Medulla oblongata (tissue), 1 donor: ENCODE measurements around the gene PPT2.

Experiments
- DNase-seq: peaks from one replicate; pipeline ENCODE4 v3.0.0-alpha.2; 2015; ENCODE audit errors: extremely low spot score

Gene PPT2

DNA sequence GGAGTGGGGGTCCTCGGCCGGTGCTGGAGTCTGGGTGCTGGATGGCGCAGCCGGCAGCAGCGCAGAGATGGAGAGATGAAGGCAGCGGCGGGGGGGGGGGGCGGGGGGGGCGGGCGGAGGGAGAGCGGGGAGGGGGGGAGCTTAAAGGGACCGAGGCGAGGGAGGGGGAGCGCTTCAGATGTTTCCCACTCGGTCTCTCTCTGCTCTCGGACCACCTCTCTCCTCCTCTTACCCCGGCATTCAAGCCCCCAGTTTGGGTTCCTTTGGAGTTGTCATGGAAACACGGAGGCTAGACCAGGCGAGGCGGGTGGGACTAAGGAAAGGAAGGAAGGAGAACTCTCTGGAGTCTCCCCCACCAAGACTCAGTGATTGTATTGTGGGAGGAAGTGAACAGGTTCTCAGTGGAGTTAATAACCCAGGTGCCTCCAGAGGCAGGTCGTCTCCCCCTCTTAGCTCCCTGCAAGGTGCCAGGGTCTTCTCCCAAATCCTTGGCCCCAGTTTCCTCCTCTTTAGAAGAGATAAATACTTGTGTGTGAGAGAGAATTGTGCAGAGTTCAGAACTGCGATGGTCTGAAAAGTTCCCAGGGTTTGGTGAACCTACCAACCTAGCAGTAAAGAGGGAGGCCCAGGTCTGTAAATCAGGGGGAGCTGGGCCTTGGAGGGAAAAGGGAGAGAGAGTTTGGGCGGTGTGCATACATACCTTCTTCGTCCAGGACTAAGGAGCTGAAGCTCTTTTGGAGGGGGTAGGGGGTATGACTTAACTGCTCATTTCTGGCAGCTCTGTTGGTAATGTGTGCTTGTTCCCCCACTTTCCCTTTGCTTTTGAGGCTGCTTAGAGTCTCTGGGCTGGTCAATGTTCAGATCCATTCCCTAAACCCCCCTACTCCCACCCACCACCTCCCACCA lies 1.8 kb upstream of the PPT2 start, which contains the start of gene PRRT1:
TSS of gene PRRT1 (minus strand) at position 77 of the 906 bp plus-strand sequence. CDS start 112 bp downstream, outside the sequence.
- DNase-seq: peak; percentile 40

DNA sequence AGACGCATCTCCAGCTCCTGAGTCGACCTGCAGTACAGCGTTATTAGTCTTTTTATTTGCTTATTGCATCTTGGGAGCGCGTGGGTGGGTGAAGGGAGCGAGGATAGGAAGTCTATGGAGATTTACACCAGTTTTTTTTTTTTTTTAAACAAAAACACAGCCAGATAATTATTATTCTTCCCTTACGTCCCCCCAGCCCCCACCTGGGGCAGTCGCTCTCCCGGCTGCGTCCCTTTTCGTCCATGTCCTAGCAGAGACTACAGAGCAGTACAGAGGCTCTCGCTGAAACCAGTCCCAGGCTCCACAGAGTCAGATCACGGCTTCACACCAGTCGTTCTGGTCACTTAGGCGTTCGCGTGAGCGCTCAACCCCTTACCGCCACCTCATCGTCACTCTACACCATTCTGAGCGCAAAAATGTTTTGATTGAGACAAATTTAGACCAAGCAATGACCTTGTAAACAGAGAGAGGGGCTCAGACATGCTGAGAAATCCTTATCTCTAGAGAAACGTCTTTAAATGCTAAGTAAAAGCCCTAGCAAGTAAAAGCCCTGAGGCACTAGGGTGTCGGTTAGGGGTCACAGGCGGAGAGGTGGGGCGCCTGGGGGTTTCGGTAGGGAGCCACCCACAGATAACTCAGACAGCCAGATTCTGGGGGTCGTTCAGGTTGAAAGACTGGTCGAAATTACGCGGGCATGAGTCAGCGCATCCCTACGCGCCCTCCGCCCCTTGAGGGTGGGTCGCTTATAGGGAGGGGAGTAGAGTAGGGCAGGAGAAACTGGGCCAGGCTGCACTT lies 975 bp upstream of the PPT2 start:
- DNase-seq: peak; percentile 48

DNA sequence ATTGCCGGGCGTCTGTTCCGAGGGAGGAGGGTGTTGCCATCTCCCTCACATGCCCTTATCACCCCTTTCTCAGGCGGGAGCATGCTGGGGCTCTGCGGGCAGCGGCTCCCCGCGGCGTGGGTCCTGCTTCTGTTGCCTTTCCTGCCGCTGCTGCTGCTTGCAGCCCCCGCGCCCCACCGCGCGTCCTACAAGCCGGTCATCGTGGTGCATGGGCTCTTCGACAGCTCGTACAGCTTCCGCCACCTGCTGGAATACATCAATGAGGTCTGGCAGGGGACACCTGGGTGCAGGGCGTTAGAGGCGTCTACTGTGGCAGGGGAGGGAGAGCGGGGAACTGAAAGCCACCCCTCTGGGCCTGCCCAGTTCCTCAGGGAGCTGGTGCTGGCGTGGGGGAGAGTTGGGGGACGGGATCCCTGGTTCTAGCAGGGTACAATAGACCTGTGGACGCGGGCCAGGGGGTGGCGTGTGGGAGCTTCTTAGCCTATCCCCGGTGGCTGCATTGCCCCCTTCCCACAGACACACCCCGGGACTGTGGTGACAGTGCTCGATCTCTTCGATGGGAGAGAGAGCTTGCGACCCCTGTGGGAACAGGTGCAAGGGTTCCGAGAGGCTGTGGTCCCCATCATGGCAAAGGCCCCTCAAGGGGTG lies 697 bp downstream of the PPT2 start:
- peak; percentile 71 for DNase-seq

DNA sequence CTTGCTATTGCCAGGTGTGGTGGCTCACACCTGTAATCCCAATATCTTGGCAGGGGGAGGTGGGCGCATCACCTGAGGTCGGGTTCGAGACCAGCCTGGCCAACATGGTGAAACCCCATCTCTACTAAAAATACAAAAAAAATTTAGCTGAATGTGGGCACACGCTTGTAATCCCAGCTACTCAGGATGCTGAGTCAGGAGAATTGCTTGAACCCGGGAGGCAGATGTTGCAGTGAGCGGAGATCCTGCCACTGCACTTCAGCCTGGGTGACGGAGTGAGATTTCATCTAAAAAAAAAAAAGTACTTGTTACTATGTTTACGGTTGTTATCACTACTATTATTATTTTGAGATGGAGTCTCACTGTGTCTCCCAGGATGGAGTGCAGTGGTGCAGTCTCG lies 3.0 kb downstream of the PPT2 start:
- DNase-seq: no peak

DNA sequence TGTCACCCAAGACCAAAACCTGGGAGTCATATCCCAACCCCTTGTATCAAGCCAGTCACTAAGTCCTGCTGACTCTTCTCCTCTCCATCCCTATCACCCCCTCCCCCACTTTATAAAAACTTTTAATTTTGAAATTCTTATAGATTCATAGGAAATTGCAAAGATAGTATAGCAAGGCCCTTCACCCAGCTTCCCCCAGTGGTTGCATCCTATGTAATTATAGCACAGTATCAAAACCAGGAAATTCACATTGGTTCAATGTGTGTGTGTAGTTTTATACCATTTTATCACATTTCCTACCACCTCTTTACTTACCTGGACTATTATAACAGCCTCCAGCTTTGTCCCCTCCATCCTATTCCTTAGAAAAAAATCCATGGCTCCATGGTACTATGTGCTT lies 4.1 kb downstream of the PPT2 start:
- no peak for DNase-seq

DNA sequence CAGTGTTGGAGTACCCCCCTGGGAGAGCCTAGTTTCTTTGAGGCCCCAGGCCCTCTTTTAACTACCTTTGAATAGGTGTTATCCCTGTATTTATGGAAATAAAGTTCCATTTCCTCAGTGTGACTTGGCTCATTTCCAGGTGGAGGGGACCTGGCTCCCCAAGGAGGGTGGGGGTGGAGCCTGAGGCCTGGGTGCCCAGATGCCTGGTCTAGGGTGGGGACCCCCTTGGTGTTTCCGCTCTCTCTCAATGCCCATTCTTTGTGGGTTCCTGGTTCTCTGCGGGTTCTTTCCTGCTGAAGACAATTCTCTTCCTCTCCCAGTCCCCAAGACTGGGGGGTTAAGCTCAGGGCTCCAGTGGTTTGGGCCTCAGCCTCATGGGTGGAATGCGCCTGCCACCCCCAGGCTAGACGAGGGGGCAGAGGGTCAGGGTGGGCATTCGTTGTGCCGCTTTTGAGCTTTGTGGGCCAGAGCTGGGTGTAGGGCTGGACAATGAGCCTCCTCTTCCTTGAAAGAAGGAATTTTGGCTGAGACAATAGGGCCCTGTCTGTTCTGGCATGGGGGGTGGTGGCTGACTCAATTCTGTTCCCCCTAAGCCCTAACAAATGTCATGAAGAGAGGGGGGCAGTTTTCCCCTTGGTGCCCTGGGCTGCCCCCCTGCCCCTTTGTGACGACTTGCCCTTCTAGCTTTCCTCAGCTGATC lies 9.8 kb downstream of the PPT2 start:
- DNase-seq: peak; percentile 28

DNA sequence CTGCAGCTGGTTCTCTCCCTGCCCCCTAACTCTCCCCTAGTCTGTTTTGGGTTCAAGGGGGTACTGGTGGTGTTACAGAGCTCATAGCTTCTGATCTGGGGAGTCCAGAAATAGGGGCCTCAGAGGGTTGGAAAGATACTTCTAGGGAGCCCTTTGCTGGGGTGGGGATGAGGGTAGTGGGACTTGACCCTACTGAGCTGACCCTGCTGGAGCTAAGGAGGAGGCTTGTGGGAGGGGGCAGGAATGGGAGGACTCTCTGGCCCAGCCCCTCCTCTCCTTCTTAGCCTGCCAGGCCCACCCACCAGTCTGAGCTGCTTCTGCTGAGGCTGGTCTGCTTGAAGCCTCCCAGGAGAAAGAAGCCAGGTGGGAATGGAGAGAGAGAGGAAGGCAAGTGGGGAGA lies 10.4 kb downstream of the PPT2 start, which contains the start of gene EGFL8:
TSS of gene EGFL8 (plus strand) at position 301 of the 400 bp plus-strand sequence. CDS start 1,571 bp downstream, outside the sequence.
- no peak for DNase-seq

DNA sequence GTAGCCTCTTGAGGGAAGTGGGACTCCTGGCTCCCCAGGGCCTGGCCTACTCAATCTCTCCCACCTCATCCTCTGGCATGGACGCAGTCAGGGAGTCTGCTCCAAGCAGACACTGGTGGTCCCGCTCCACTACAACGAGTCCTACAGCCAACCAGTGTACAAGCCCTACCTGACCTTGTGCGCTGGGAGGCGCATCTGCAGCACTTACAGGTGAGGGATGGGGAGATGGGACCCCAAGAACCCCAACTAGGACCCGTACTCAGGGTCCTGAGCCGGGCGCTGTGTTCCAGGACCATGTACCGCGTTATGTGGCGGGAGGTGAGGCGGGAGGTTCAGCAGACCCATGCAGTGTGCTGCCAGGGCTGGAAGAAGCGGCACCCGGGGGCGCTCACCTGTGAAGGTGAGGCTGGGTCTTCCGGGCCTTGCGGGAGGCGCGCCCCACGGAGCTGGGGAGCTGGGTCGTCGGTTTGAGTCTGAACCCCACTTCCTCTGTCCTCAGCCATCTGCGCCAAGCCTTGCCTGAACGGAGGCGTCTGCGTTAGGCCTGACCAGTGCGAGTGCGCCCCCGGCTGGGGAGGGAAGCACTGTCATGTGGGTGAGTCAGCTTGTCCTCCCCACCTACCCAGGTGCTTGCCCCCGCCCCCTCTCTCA lies 12.6 kb downstream of the PPT2 start:
- no peak for DNase-seq

DNA sequence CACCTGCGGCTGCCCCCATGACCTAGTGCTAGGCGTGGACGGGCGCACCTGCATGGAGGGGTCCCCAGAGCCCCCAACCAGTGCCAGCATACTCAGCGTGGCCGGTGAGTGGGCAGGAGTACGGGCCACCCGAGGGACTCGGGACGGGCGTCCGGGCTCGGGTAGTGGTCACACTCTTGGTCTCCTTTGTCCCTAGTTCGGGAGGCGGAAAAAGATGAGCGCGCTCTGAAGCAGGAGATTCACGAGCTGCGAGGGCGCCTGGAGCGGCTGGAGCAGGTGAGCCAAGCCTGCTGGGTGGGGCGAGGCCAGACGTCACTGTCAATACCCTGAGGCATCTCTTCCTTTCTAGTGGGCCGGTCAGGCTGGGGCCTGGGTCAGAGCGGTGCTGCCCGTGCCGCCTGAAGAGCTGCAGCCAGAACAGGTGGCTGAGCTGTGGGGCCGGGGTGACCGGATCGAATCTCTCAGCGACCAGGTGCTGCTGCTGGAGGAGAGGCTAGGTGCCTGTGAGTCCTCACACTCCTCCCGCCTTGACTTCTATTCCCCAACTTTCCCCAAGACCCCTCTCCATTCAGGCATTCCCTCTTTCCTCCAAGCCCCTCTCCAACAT lies 13.3 kb downstream of the PPT2 start:
- no peak for DNase-seq

DNA sequence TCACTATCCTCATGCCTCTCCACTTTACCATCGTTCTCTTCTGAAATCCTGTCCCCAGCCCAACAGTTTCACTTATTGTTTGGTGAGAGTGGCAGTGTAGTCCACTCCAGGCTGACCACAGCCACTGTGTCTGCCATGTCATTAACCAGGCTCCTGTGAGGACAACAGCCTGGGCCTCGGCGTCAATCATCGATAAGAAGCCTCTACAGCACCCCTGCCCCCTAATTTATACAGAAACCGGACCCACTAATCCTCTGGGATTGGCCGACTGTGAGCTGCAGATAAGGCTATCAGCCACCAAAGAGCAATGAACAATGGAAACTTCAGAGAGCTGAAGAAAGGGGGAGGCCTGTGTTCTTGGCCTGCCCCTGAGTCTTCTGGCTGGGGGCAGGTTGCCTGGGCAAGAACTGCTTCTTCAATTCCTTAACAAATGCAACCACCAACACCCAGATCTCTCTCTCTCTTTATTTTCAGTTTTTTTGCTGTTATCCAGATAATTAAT lies 13.9 kb downstream of the PPT2 start:
- no peak for DNase-seq

DNA sequence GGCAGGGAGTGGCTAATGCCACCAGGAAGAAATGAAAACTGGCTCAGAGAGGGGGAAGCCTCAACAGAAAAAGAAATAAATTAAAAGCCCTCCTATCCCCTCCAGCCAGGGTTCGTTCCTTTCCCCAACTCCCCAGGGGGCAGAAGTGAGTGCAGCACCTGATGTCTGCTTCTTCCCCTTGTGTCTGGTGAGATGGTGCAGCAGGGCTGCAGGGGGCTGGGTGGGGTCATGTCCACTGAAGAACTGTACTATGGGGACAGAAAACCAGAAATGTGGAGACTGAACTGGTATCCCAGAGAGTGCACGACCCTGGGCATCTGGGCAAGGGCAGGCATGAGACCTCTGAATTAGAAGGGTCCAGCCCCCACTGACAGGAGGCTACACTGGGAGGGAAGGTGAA lies 14.4 kb downstream of the PPT2 start:
- no peak for DNase-seq

DNA sequence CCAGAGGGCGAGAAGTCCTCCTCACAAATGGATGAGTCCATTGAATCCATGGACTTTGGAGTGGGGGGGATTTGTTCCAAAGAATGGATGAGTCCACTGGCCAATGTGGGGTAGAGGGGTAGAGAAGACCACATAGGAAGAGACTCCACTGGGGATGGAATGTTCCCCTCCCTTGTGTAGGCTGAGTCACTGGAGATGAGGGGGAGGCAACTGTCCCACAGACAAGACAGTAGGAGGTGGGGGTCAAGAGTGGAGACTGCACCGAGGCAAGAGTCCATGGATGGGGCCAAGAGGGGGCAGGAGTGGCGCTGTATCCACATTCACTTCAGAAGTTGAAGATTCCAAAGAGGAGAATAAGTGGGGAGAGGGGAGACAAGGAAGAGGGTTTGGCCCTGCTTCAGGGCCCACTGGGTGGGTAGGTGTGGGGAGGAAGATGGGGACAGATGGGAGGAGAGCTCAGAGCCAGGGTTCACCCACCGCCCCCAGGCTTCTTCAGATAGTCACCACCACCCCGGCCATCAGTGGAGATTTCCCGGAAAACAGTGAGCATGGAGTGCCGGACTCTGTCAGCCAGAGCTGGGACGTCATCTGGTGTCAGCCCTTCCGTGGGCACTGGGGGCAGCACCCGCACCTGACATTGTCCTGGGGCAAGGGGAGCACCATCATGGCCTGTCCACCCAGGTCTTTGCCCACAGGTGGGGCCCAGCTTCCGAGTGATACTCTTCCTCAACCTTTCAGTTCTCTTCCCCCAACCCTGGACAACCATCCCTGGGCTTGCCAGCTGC lies 15.1 kb downstream of the PPT2 start:
- no peak for DNase-seq

DNA sequence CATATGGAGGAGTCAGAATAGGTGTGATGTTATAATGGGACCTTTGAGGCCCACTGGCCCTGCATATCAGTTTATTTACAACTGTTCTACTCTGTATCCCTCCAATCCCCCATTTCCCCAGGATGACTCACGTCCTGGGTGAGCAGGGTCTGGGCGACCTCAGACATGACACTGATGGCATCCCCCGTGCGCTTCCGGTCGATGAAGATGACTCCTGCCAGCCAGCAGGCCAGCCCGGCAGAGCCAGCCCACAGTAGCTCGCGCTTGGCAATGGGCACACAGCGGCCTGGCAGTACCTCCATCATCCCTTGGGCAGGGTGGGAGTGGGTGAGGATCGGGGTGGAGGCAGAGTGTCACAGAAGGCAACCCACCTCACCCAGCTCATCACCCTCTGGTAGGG lies 16.4 kb downstream of the PPT2 start:
- DNase-seq: no peak

DNA sequence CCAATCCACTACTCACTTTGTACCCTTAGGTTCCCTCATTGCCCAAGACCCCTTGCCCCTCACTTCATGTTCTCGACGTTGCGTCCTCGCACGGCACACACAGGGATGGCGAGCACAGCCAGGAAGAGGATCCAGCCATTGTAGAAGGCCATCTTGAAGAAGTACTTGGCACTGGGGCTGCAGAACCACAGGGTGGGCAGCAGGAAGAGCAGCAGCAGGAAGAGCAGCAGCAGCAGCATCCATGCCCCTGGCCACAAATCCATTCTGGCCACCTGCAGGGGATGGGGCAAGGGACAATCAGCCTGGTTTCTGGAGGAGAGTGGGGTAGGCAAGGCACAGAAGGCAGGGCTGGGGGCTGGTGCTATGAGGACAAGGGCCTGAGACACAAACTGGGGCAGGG lies 17.3 kb downstream of the PPT2 start:
- DNase-seq: no peak

DNA sequence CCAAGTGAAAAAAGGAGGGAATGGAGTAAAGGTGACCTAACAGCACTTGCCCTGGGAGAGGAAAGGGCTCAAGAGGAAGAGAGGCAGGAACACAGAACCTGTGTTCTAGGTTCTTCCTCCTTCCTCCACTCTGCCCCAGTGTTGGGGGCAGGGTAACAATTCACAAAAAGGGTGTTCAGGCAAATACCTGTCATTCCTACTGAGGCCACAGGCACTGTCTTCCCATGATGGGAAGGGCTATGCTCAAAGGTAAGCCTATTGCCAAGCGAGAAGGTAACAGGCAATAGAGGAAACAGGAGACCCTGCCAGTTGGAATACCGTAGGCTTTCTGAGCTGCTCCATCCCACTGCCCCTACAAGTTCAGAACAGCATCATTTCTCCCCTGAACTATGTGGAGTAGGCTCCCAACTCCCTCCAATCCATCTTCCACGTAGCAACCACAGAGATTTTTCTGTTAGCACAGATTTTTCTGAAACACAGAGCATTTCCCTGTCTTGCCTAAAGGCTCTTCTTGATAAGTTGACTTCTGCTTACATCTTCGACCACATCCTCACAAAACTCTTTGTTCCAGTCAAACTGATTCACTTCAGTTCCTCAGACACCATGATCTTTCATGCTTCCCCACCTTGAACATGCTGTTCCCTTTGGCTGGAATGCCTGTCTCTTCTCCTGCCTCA lies 19.2 kb downstream of the PPT2 start:
- no peak for DNase-seq

DNA sequence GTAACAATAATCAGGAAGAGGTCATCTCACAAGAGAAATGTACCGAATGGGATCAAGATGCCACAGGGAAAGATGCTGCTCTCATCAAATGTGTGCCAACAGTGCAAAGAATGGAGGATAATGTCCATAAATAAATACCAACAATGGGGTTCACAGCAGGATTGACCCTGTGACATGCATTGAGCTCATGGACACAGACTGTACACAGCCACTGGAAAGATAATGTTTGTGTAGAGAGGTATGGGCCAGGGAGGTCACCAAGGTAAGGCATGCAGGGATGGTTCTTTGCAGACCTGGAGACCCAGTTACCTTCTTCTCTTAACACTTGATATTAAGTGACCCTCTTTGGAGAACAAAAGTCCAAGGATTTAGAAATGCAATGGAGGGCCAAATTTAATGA lies 20.5 kb downstream of the PPT2 start:
- no peak for DNase-seq

DNA sequence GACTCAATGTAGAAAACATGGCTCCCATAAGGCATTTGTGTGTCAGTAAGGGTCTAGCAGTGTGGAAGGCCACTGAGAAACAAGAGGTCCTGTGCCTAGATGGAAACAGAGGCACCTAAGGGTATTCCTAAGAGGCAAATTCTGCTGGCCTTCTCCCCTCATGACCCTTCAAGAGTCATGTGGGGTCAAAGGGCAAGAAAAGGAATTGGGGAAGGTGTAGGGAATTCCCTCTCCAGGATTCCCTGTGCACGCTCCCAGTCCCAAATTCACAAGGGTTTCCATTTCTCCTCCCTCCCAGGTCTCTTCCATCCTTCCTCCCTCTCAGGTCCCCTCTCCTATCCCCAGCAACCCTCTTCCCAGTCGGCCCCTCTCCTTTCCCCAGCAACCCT lies 21.4 kb downstream of the PPT2 start:
- DNase-seq: no peak

DNA sequence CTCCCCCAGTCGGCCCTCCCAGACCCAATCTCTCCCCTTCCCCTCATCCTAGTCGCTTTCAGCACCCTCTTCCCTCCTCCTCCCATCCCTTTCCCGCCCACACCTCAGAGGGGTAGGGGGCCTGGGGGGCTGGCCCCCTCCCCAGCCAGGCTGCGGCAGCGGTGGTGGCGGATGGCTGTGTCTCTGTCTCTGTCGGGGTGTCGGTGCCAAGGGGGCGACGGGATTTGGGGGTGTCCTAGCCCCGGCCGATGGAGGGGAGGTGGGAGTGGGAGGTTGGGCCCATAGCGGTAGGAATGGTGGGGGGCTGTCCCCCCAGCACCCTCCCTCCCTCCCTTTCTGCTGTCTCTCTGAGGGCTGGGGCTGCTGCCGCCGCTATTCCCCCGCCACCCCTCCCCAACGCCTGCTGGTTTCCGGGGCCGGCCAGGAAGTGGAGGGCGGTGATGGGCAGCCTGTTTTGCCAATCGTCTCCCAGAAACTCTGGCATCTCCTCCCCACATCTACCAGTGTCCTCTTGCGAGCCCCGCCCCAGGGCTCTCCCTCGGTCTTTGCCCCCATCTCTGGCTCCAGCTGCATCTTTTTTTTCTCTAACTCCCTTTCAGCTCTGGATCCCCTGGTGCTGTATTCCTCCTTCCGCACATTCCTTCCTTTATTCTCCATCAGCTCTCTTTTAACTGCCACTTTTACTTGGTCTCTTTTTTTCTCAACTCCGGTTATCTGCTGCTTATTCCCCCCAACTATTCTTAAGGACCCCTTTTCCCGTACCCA lies 22.0 kb downstream of the PPT2 start, which contains the start of gene AGPAT1:
TSS of gene AGPAT1 (minus strand) at position 374 of the 765 bp plus-strand sequence. CDS start 4,588 bp downstream, outside the sequence.
- DNase-seq: peak; percentile 99
